ENCODE data around the gene TMEM9.

TMEM9 gene

GRCh38 chr1:201126832-201127754 is 27.2 kb downstream of the TMEM9 start, which contains the start of gene ASCL5:
ASCL5 (minus strand) TSS chr1:201127184; CDS start chr1:201115372, 11,812 bp downstream.
- DNase-seq (ENCODE audit: low read depth), result no peak

- DNase-seq (ENCODE audit: low read depth), result no peak
These were observed 27.8 kb downstream of the TMEM9 start for GRCh38 chr1:201126463-201126831.

GRCh38 chr1:201125800-201126199 is 28.5 kb downstream of the TMEM9 start:
- DNase-seq (ENCODE audit: low read depth), result no peak

GRCh38 chr1:201125019-201125418 is 29.3 kb downstream of the TMEM9 start:
- no peak for DNase-seq (ENCODE audit: low read depth)

GRCh38 chr1:201123866-201124265 is 30.4 kb downstream of the TMEM9 start:
- DNase-seq (ENCODE audit: low read depth), result no peak

DNA sequence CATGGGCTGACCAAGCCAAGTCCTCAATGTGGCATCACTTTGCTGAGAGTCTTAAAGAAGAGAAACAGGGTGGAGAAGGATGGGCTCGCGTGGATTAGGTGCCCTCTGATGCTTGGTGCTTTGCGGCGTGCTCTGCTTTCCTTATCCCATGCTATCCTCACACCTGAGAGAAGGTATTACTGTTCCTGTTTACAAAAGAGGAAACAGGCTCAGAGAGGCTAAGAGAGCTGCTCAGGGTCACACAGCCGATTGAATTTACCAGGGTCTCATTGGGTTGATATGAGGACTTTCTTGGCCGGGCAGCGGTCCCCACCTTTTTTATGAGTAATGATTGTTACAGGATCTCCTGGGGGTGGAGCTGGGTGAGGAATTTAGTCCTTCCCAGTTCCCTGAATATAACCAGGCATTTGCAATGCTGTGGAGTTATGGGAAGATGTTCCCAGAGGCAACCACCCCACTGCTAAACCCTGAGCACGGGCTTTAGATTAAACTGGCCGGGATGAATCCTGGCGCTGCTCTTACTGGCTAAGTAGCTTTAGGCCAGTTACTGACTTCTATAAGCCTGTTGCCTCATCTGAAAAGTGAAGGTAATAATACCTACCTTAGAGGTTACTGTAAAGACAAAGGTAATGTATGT is 31.8 kb downstream of the TMEM9 start:
- DNase-seq (ENCODE audit: low read depth), result no peak

DNA sequence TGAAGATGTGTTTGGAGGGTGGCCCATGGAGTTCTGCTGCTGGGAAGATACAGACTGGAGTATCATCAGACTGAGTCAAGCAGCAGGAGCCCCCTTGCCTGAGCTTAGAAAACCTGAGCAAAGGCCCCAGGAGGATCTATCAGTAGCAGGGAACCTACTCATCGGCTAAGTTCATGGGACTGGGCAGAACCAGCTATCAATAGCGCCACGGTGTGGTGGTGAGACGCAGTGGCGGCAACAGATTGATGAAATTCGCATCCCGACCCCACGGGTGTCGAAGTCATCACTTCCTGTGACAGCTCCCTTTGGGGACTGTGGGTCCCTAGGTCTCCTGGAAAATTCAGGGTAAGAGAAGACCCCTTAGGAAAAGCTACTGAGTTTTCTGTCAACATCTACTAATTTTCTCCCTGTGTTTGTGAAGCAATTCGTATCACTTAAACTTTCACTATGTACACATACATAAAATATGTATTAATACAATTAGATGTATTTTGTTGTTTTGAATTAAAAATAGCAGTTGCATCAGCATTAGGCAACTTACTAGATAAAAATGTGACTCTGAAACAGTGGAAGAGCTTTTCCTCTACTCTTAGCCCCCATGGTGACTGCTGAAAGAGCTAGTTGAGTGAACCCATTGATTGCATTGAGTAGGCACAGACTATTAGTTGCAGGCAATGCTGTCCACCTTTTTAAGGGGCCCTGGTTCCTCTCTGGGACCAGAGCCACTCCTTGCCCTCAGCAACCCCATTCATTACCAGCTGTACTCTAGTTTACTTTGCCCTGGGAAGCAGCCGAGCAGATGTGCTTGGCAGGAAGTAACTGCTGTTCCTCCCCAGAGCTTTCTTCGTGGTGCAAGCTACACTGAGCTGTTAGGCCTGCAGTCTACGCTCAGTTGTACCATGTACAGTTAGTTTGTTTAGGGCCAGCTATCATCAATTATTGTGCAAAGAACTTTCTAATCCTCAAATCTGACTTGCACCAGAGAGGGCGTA is 34.8 kb downstream of the TMEM9 start:
- DNase-seq (ENCODE audit: low read depth), result peak; percentile 16

GRCh38 chr1:201116091-201116490 is 38.2 kb downstream of the TMEM9 start:
- no peak for DNase-seq (ENCODE audit: low read depth)

GRCh38 chr1:201115390-201115937 is 38.8 kb downstream of the TMEM9 start:
- DNase-seq (ENCODE audit: low read depth), result no peak

- DNase-seq (ENCODE audit: low read depth), result peak; percentile 21
These were observed 39.8 kb downstream of the TMEM9 start for GRCh38 chr1:201114245-201115131.

DNA sequence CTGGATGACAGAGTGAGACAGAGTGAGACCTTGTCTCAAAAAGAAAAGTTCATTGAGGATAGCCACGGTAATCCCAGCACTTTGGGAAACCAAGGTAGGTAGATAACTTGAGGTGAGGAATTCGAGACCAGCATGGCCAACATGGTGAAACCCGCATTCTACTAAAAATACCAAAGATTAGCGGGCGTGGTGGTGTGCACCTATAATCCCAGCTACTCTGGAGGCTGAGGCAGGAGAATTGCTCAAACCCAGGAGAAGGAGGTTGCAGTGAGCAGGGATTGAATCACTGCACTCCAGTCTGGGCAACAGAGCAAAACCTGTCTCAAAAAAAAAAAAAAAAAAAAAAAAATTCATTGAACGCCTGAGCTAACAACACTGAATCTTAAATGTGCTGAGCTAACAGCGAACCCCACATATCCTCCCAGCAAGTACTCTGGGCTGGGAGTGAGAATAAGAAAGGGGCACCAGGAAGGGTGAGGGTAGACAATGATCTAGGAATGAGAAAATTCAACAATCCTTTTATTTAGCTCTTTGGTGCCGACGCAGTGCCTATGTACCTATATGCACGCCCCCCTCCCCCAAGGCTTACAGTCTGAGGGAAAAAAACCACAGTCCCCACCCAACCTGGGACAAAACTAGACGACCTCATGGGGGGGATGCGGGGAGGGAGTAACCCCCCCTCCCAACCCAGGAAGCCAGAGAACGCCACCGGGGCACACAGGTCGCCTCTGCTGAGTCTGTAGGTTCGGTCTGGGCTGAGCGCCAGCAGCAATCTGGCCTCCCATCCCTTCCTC is 40.6 kb downstream of the TMEM9 start:
- no peak for DNase-seq (ENCODE audit: low read depth)

- no peak for DNase-seq (ENCODE audit: low read depth)
These were observed 41.3 kb downstream of the TMEM9 start for GRCh38 chr1:201112926-201113325.

- DNase-seq (ENCODE audit: low read depth), result no peak
These were observed 42.0 kb downstream of the TMEM9 start, which contains the start of gene CACNA1S for GRCh38 chr1:201112173-201112731. CACNA1S (minus strand) TSS chr1:201112426; CDS start chr1:201112339, 87 bp downstream.

DNA sequence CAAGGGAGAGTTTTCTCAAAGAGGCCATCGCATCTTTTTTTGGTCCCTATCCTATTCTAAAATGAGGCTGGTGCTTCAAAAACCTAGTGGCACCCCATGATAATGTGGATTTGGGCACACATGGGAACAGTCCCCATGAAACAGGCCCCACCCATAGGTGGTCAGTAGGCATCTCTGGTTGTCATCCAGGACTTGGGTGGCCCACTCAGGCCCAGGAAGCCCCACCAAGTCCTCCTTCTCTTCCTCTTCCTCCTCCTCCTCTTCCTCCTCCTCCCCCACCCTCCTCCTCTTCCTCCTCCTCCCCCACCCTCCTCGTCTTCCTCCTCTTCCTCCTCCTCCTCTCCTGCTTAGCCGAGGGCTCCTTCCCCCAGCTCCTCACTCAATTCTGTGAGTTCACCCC is 42.6 kb downstream of the TMEM9 start:
- no peak for DNase-seq (ENCODE audit: low read depth)

- DNase-seq (ENCODE audit: low read depth), result no peak
These were observed 43.1 kb downstream of the TMEM9 start for GRCh38 chr1:201111156-201111555.

DNA sequence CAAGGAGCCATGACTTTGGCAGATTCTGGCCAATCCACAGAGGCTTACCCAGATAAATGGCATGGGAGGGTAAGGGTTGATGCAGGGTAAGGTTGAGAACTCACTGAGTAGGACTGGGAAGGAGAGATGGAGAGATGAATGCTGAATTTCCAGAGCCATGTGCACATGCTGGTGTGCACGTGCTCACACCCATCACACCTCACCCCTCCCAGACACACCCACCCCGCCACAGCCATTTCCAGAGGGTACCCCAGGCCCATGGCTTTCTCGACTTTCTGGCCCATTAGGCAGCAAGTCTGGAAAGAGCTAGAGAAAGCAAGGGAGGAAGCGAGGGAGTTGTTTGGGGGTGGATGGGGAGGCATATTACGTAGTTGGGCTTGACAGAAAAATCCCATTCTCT is 43.7 kb downstream of the TMEM9 start:
- DNase-seq (ENCODE audit: low read depth), result no peak

DNA sequence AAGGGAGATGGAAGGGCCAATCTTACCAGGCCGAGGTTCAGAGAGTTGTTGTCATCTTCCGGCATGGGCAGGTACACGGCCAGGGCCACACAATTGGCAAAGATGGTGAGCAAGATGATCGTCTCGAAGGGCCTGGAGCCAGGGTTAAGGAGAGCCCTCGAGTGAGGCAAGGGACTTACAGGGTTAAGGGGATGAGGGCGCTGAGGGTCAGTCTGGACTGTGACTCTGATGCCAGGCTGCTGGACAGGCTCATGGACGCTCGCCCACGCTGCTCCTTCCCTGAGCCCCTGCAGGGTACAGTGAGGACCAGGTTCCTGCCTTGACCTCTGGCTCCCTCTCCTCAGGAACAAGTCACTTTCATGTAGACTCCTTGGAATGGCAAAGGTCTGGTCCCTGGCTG is 44.1 kb downstream of the TMEM9 start:
- DNase-seq (ENCODE audit: low read depth), result no peak

DNA sequence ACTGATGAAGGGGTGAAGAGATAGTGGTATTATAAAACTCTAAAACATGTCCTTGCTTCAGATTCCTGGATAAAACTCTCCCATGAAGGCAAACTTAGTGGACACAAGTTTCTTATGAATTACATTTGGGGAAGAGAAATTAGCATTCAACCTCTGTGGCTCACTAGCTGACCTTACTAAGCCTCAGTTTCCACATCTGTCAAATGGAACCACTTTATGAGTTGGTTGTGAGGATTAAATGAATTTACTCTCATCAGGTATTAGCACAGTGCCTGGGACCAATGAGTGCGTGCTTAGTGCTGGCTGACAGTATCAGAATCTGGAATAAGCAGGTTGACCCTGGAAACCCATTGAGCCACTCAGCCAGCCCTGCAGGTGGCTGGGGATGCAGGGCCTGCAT is 44.6 kb downstream of the TMEM9 start:
- no peak for DNase-seq (ENCODE audit: low read depth)

- DNase-seq (ENCODE audit: low read depth), result no peak
These were observed 45.7 kb downstream of the TMEM9 start for GRCh38 chr1:201108614-201109013.

GRCh38 chr1:201105688-201106087 is 48.6 kb downstream of the TMEM9 start:
- no peak for DNase-seq (ENCODE audit: low read depth)
